ENCODE measurements around the gene SLC2A11. TPM values are rescaled to one million over a fixed set of nuclear protein-coding genes. Genes with fewer than 3 reads are reported as not detected.
"Not testable (repeated sequence)": the region's sequence is repeated elsewhere in the genome, so short reads cannot be mapped to it uniquely, and the experiment has no call there.

Gene SLC2A11
- polyA plus RNA-seq, 6 donors from 2014 or later, result 7.0 to 15.9 (median 10.9) TPM

DNA sequence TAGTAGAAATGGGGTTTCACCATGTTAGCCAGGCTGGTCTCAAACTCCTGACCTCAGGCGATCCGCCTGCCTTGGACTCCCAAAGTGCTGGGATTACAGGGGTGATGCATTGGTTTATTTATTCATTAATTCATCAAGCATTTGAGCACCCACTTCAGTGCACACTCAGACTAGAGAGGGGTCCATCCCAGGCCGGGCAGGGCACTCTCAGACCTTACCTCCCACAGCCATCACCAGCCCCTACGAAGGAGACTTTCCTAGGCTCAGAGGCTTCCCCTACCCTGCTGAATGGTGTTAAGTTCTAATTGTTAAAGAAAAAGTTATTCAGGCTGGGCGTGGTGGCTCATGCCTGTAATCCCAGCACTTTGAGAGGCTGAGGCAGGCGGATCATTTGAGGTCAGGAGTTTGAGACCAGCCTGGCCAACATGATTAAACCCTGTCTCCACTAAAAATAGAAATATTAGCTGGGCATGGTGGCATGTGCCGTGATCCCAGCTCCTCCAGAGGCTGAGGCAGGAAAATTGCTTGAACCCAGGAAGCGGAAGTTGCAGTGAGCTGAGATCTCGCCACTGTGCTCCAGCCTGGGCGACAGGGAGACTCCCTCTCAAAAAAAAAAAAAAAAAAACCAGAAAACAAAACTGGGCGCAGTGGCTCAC, 7.0 kb downstream of the SLC2A11 start:
- not testable (repeated sequence) for H3K27me3 Mint-ChIP-seq; ATAC-seq (ENCODE audit: low read depth in 2 of 2); H3K4me3 Mint-ChIP-seq; H3K9me3 Mint-ChIP-seq; DNase-seq; H3K27ac Mint-ChIP-seq
- Mint-ChIP-seq H3K36me3 (peaks cover 12 to 17% of the 10 kb centered on the region in 2 donors), H3K4me1 (peaks cover 4 to 27% (median 11%) of the 10 kb centered on the region in 3 donors)

- no peak overlapping the region for H3K4me3 Mint-ChIP-seq
Measured at GRCh38 chr22:23868580-23868979, 10.9 kb downstream of the SLC2A11 start.

DNA sequence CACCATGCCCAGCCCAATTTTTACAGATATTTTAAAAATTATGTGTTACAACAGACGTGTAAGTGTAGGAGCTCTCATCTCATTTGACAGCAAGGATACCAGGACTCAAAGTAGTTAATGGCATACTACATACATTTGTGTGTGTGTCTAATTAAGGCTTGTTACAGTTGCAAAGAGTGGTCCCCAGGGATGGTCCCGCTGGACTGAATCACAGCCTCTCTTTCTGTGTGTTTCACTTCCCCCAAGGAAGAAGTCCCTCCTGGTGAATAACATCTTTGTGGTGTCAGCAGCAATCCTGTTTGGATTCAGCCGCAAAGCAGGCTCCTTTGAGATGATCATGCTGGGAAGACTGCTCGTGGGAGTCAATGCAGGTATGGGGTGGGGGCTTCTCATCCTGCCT, 17.2 kb downstream of the SLC2A11 start:
- no peaks in the 10 kb centered on the region for H3K9me3 Mint-ChIP-seq
- H3K4me3 Mint-ChIP-seq, result no peak overlapping the region
- peaks cover 0 to 7% (median 3%) of the 10 kb centered on the region in 3 donors for H3K4me1 Mint-ChIP-seq
- ATAC-seq (ENCODE audit: low read depth in 2 of 2), result no peak
- DNase-seq, result no peak
- no peak overlapping the region for H3K27ac Mint-ChIP-seq
- H3K27me3 Mint-ChIP-seq, result no peaks in the 10 kb centered on the region
- H3K36me3 Mint-ChIP-seq, result peaks cover 8 to 28% of the 10 kb centered on the region in 2 donors

More at GRCh38 chr22:23868580-23868979, 10.9 kb downstream of the SLC2A11 start:
- no peak overlapping the region for H3K27ac Mint-ChIP-seq
- ATAC-seq (ENCODE audit: low read depth in 2 of 2) (no peak), DNase-seq (no peak)
- peaks cover 0 to 14% (median 0%) of the 10 kb centered on the region in 3 donors for H3K4me1 Mint-ChIP-seq
- H3K36me3 Mint-ChIP-seq, result peaks cover 9 to 18% of the 10 kb centered on the region in 2 donors
- no peaks in the 10 kb centered on the region for H3K9me3 Mint-ChIP-seq
- H3K27me3 Mint-ChIP-seq, result no peaks in the 10 kb centered on the region

DNA sequence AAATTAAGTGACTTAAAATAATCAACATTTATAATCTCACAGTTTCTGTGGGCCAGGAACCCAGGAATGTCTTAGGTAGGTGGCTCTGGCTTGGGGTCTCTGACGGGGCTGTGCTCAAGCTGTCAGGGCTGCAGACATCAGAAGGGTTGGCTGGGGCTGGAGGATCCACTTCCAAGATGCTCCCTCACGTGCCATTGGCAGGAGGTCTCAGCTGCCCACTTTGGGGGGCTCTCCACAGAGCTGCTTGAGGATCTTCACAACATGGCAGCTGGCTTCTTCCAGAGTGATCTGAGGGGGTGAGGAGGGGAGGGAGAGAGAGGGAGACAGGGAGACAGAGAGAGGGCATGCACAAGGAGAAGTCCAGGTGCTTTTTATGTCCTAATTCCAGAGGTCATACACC, 18.1 kb downstream of the SLC2A11 start:
- Mint-ChIP-seq H3K27ac (peak overlapping the region in 1 of 6 donors; percentile 38), H3K4me1 (peaks cover 0 to 7% (median 3%) of the 10 kb centered on the region in 3 donors), H3K9me3 (no peaks in the 10 kb centered on the region), H3K36me3 (peaks cover 6 to 28% of the 10 kb centered on the region in 2 donors), H3K27me3 (no peaks in the 10 kb centered on the region), H3K4me3 (no peak overlapping the region)
- DNase-seq (no peak), ATAC-seq (ENCODE audit: low read depth in 2 of 2) (no peak)

DNA sequence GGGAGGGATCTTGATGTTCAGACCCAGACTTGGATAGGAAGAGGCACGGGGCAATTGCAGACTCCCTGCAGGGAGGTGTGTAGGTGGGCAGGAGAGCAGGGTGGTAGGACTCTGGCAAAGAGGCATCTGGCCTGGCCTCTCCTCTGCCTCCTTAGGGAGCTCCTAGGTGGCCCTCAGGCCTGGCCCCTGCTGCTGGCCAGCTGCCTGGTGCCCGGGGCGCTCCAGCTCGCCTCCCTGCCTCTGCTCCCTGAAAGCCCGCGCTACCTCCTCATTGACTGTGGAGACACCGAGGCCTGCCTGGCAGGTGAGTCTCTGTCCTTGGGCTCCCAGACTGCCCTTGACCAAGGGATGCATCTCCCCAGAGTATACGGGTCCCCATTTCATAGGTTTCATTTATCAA, 19.9 kb downstream of the SLC2A11 start:
- DNase-seq (no peak), ATAC-seq (ENCODE audit: low read depth in 2 of 2) (no peak)
- Mint-ChIP-seq H3K27ac (no peak overlapping the region), H3K9me3 (no peaks in the 10 kb centered on the region), H3K27me3 (no peaks in the 10 kb centered on the region), H3K4me3 (no peak overlapping the region), H3K4me1 (peaks cover 0 to 12% (median 7%) of the 10 kb centered on the region in 3 donors), H3K36me3 (peaks cover 10 to 41% of the 10 kb centered on the region in 2 donors)

DNA sequence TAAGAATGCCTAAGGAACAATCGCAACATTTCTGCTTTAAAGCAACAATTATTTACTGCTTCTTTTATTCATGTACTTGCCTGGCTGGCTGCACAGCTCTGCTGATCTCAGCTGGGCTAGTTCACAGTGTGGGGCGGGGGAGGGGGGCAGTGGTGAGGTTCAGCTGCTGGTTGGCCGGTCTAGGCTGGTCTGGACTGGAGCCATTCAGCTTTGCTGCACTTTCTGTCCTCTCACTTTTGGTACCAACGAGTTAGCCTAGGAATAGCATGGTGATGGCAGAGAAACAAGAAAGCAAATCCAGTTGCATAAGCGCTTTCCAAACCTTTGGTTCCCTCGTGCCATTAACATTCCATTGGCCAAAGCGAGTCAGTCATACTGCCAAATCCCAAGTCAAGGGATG, 20.5 kb downstream of the SLC2A11 start:
- Mint-ChIP-seq H3K27me3 (no peaks in the 10 kb centered on the region), H3K27ac (no peak overlapping the region), H3K9me3 (no peaks in the 10 kb centered on the region), H3K4me1 (peaks cover 0 to 12% (median 7%) of the 10 kb centered on the region in 3 donors), H3K4me3 (no peak overlapping the region), H3K36me3 (peaks cover 10 to 41% of the 10 kb centered on the region in 2 donors)
- DNase-seq (no peak), ATAC-seq (ENCODE audit: low read depth in 2 of 2) (no peak)

DNA sequence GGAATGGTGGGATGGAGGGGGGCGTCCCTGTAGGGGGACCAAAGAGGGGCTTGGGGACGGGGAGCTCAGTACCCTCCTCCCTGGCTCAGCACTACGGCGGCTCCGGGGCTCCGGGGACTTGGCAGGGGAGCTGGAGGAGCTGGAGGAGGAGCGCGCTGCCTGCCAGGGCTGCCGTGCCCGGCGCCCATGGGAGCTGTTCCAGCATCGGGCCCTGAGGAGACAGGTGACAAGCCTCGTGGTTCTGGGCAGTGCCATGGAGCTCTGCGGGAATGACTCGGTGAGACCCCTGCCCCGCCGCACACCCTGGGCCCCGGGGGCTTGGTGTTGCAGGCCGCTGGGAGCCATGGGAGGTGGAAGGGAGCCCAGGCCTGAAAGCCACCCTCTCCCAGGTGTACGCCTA, 24.7 kb downstream of the SLC2A11 start:
- ATAC-seq (ENCODE audit: low read depth in 2 of 2), result no peak
- peaks cover 14 to 21% of the 10 kb centered on the region in 2 donors for H3K36me3 Mint-ChIP-seq
- no peak overlapping the region for H3K4me3 Mint-ChIP-seq
- peaks cover 0 to 8% (median 0%) of the 10 kb centered on the region in 3 donors for H3K4me1 Mint-ChIP-seq
- no peaks in the 10 kb centered on the region for H3K27me3 Mint-ChIP-seq
- no peaks in the 10 kb centered on the region for H3K9me3 Mint-ChIP-seq
- H3K27ac Mint-ChIP-seq, result no peak overlapping the region
- DNase-seq, result no peak

DNA sequence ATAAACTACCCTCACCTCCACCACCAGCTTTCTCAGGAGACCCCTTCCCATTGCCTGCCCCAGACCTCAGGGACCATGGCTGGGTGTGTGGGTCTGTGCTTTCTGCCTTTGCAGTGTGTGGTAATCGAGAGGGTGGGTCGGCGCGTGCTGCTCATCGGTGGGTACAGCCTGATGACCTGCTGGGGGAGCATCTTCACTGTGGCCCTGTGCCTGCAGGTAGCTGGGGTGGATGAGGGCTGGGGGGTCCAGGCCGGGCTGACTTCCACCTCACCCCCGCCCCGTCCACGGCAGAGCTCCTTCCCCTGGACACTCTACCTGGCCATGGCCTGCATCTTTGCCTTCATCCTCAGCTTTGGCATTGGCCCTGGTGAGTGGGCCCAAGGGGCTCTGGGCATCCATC, 26.0 kb downstream of the SLC2A11 start:
- Mint-ChIP-seq H3K4me3 (no peak overlapping the region), H3K36me3 (peaks cover 14% of the 10 kb centered on the region in 2 donors), H3K27ac (no peak overlapping the region), H3K27me3 (no peaks in the 10 kb centered on the region), H3K9me3 (no peaks in the 10 kb centered on the region), H3K4me1 (peaks cover 0 to 8% (median 0%) of the 10 kb centered on the region in 3 donors)
- ATAC-seq (ENCODE audit: low read depth in 2 of 2) (no peak), DNase-seq (no peak)

GRCh38 chr22:23884140-23884539, 26.5 kb downstream of the SLC2A11 start:
- no peak for ATAC-seq (ENCODE audit: low read depth in 2 of 2)
- no peak overlapping the region for H3K4me3 Mint-ChIP-seq
- no peaks in the 10 kb centered on the region for H3K27me3 Mint-ChIP-seq

GRCh38 chr22:23888615-23889401, 31.1 kb downstream of the SLC2A11 start:
- no peak for DNase-seq
- Mint-ChIP-seq H3K4me3 (no peak overlapping the region), H3K9me3 (no peaks in the 10 kb centered on the region), H3K36me3 (peaks cover 0 to 4% of the 10 kb centered on the region in 2 donors), H3K27me3 (no peaks in the 10 kb centered on the region), H3K4me1 (peaks cover 6 to 12% (median 11%) of the 10 kb centered on the region in 3 donors), H3K27ac (peak overlapping the region in 2 of 6 donors; percentile 8 to 27)
- no peak for ATAC-seq (ENCODE audit: low read depth in 2 of 2)

More at GRCh38 chr22:23884140-23884539, 26.5 kb downstream of the SLC2A11 start:
- Mint-ChIP-seq H3K36me3 (peaks cover 14% of the 10 kb centered on the region in 2 donors), H3K27ac (no peak overlapping the region), H3K9me3 (no peaks in the 10 kb centered on the region), H3K4me1 (peaks cover 0 to 8% (median 0%) of the 10 kb centered on the region in 3 donors)
- no peak for DNase-seq

DNA sequence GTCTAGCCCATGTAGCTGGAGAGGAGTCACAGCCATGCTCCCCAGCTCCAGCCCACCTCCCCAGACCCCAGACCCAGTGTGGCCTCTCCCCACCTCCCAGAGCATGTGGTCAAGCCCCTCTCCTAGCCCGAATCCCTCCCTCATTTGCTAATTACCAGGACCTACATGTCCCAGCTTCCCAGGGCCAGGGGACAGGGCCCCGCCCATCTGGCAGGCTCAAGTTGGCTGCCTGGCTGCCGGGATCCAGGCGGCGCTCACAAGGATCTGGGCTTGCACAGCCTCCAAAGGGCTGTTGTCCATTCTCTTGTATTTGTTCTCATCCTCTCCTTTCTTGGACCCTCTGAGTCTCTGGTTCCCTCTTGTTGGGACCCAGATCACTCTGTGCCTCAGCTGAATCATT, 31.9 kb downstream of the SLC2A11 start:
- H3K36me3 Mint-ChIP-seq, result peaks cover 0 to 4% of the 10 kb centered on the region in 2 donors
- no peaks in the 10 kb centered on the region for H3K27me3 Mint-ChIP-seq
- no peaks in the 10 kb centered on the region for H3K9me3 Mint-ChIP-seq
- peaks cover 12 to 14% (median 14%) of the 10 kb centered on the region in 3 donors for H3K4me1 Mint-ChIP-seq
- ATAC-seq (ENCODE audit: low read depth in 2 of 2) (no peak), DNase-seq (no peak)
- peak overlapping the region in 1 of 8 donors; percentile 29 for H3K4me3 Mint-ChIP-seq
- no peak overlapping the region for H3K27ac Mint-ChIP-seq

- ATAC-seq (ENCODE audit: low read depth in 2 of 2), result no peak
- Mint-ChIP-seq H3K36me3 (peaks cover 0 to 2% of the 10 kb centered on the region in 2 donors), H3K4me3 (peak overlapping the region in 3 of 8 donors; percentile 7 to 93 (median 93)), H3K9me3 (no peaks in the 10 kb centered on the region), H3K27me3 (no peaks in the 10 kb centered on the region), H3K27ac (peak overlapping the region in 2 of 6 donors; percentile 13 to 74), H3K4me1 (peaks cover 24 to 30% (median 27%) of the 10 kb centered on the region in 3 donors)
- DNase-seq, result no peak
Measured at GRCh38 chr22:23891726-23892125, 34.1 kb downstream of the SLC2A11 start.

GRCh38 chr22:23892130-23892529, 34.5 kb downstream of the SLC2A11 start:
- no peak for DNase-seq
- Mint-ChIP-seq H3K27me3 (no peaks in the 10 kb centered on the region), H3K4me1 (peaks cover 28 to 34% (median 30%) of the 10 kb centered on the region in 3 donors), H3K9me3 (no peaks in the 10 kb centered on the region), H3K36me3 (peaks cover 0 to 6% of the 10 kb centered on the region in 2 donors), H3K4me3 (peak overlapping the region; percentile 7 to 93 (median 43)), H3K27ac (peak overlapping the region in 5 of 6 donors; percentile 13 to 98 (median 79))
- ATAC-seq (ENCODE audit: low read depth in 2 of 2), result no peak

All from naive B cell (primary cell).